Measurements from ENCODE around the gene GLOD4. TPM values are rescaled to one million over a fixed set of nuclear protein-coding genes. Genes with fewer than 3 reads are reported as not detected.
A peak's percentile ranks its signal among the peaks of the same experiment; 100 is the strongest.

Gene GLOD4
- total RNA-seq, 1 donor from 2014 or later, result 63.2 TPM

GRCh38 chr17:774313-774584 lies 7.8 kb downstream of the GLOD4 start:
- Histone ChIP-seq H3K27ac (no peak overlapping the region), H3K4me1 (no peaks in the 10 kb centered on the region), H3K27me3 (ENCODE audit: low read depth) (no peaks in the 10 kb centered on the region), H3K36me3 (peaks cover 92% of the 10 kb centered on the region), H3K9me3 (no peaks in the 10 kb centered on the region), H3K4me3 (no peak overlapping the region)
- DNase-seq, result no peak
- intact Hi-C loops (cut with DNase I), result no loop called here
- ATAC-seq, result no peak
- no peak for TF ChIP-seq CTCF (IDR thresholded peaks at IDR 0.05)

GRCh38 chr17:773467-774312 lies 8.4 kb downstream of the GLOD4 start:
- Histone ChIP-seq H3K9me3 (no peaks in the 10 kb centered on the region), H3K27me3 (ENCODE audit: low read depth) (no peaks in the 10 kb centered on the region), H3K4me1 (no peaks in the 10 kb centered on the region), H3K4me3 (no peak overlapping the region), H3K27ac (no peak overlapping the region), H3K36me3 (peaks cover 95% of the 10 kb centered on the region)
- TF ChIP-seq CTCF (IDR thresholded peaks at IDR 0.05), result no peak
- no peak for ATAC-seq
- DNase-seq, result no peak
- intact Hi-C loops (cut with DNase I), result no loop called here

- Histone ChIP-seq H3K27me3 (ENCODE audit: low read depth) (no peaks in the 10 kb centered on the region), H3K4me3 (no peak overlapping the region), H3K36me3 (peaks cover 89% of the 10 kb centered on the region), H3K27ac (no peak overlapping the region), H3K9me3 (no peaks in the 10 kb centered on the region), H3K4me1 (no peaks in the 10 kb centered on the region)
- intact Hi-C loops (cut with DNase I), result no loop called here
- TF ChIP-seq CTCF (IDR thresholded peaks at IDR 0.05), result no peak
- ATAC-seq (no peak), DNase-seq (no peak)
Observed at GRCh38 chr17:773016-773415, 9.1 kb downstream of the GLOD4 start.

GRCh38 chr17:767076-767475 lies 15.0 kb downstream of the GLOD4 start:
- ATAC-seq (peak; percentile 65 to 92), DNase-seq (no peak)
- H3K27me3 ChIP-seq (ENCODE audit: low read depth), result no peaks in the 10 kb centered on the region
- peaks cover 4% of the 10 kb centered on the region for H3K4me1 ChIP-seq
- H3K27ac ChIP-seq, result no peak overlapping the region
- TF ChIP-seq CTCF (IDR thresholded peaks at IDR 0.05), result no peak
- H3K36me3 ChIP-seq, result peaks cover 85% of the 10 kb centered on the region
- intact Hi-C loops (cut with DNase I), result no loop called here
- H3K4me3 ChIP-seq, result no peak overlapping the region
- no peaks in the 10 kb centered on the region for H3K9me3 ChIP-seq

GRCh38 chr17:760371-760770 lies 21.7 kb downstream of the GLOD4 start:
- Histone ChIP-seq H3K36me3 (peaks cover 83% of the 10 kb centered on the region), H3K27me3 (ENCODE audit: low read depth) (no peaks in the 10 kb centered on the region), H3K9me3 (no peaks in the 10 kb centered on the region), H3K4me1 (no peaks in the 10 kb centered on the region), H3K4me3 (no peak overlapping the region), H3K27ac (no peak overlapping the region)
- DNase-seq (no peak), ATAC-seq (no peak)
- intact Hi-C loops (cut with DNase I), result no loop called here
- TF ChIP-seq CTCF (IDR thresholded peaks at IDR 0.05), result no peak

Data from lower lobe of right lung (tissue), 2 donors.